ENCODE data around the gene TMBIM6. TPM values are rescaled to one million over a fixed set of nuclear protein-coding genes. Genes with fewer than 3 reads are reported as not detected.

Gene TMBIM6
- total RNA-seq, 1 experiment from 2014 or later: 867 TPM

DNA sequence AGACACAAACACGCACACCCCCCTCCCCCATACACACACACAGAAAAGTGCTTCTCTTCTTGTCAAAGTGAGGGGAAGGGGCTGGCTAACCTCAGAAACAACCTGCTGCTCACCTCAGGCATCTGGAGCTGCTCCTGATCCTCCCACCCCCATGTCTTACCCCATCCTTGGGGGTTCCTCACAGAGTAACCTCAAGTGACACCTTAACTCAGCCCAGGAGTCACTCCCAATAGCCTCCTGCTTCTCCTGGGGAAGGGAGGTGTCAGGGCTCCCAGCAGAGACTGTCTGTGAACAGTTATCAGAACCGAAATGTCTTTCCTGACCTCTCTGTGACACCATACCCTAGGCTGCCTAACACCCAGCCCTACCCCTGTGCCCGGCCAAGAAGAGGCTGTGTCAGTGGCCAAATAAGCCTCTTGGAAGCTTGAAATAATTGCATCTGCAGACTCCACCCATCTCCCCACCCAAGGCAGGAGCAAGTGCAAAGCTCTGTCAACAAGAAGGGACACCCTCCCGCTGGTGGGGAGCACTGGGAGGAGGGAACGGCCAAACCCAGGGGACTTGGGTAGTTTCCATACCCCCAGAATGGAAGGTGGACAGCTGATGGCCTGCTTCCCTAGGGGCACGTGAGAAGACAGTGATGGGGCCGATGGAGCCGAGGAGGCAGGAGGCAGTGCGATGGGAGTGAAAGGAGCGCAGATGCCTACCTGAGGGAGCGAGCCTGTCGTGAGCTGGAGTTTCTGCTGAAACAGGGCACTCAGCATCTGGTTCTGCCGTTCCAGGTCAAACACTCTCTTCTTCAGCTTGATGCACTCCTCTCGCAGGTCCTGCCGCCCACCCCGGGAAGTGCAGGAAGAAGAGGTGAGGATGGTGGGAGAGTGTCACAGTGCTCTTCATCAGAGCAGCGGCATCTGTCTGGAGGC is 60.0 kb downstream of the TMBIM6 start:
- no peaks in the 10 kb centered on the region; the same call in 1 of the 2 replicates for H3K36me3 ChIP-seq (ENCODE audit: control insufficient read depth, insufficient read depth, low read length)
- POLR2A ChIA-PET: no interaction called here
- Mint-ChIP-seq H3K9me3 (ENCODE audit: unreplicated experiment) (no peaks in the 10 kb centered on the region), H3K4me3 (ENCODE audit: unreplicated experiment) (no peak overlapping the region), H3K27ac (ENCODE audit: unreplicated experiment) (no peak overlapping the region), H3K36me3 (ENCODE audit: insufficient read depth, unreplicated experiment) (peaks cover 9% of the 10 kb centered on the region), H3K27me3 (ENCODE audit: insufficient read depth, unreplicated experiment) (no peaks in the 10 kb centered on the region), H3K4me1 (ENCODE audit: low read depth, unreplicated experiment) (no peaks in the 10 kb centered on the region)
- intact Hi-C loops (cut with micrococcal nuclease; ENCODE audit: unreplicated experiment): no loop called here
- TF ChIP-seq, protein P1, sequence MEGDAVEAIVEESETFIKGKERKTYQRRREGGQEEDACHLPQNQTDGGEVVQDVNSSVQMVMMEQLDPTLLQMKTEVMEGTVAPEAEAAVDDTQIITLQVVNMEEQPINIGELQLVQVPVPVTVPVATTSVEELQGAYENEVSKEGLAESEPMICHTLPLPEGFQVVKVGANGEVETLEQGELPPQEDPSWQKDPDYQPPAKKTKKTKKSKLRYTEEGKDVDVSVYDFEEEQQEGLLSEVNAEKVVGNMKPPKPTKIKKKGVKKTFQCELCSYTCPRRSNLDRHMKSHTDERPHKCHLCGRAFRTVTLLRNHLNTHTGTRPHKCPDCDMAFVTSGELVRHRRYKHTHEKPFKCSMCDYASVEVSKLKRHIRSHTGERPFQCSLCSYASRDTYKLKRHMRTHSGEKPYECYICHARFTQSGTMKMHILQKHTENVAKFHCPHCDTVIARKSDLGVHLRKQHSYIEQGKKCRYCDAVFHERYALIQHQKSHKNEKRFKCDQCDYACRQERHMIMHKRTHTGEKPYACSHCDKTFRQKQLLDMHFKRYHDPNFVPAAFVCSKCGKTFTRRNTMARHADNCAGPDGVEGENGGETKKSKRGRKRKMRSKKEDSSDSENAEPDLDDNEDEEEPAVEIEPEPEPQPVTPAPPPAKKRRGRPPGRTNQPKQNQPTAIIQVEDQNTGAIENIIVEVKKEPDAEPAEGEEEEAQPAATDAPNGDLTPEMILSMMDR (IDR thresholded peaks at IDR 0.05; ENCODE audit: insufficient read depth in 1 of 2, low read depth in 1 of 2, low read length in 1 of 2, severe bottlenecking in 1 of 2, unreplicated experiment in 1 of 2): no peak
- DNase-seq: no peak
- H3K4me1 ChIP-seq: no peaks in the 10 kb centered on the region
- CTCF ChIA-PET: no interaction called here
- BruUV-seq (replicated peaks): no TSS peak
- H3K4me3 ChIP-seq (ENCODE audit: low read depth, low read length): no peak overlapping the region
- H3K9me3 ChIP-seq: no peaks in the 10 kb centered on the region
- H3K27me3 ChIP-seq (replicated peaks; ENCODE audit: control insufficient read depth, insufficient read depth, low read length): no peaks in the 10 kb centered on the region

DNA sequence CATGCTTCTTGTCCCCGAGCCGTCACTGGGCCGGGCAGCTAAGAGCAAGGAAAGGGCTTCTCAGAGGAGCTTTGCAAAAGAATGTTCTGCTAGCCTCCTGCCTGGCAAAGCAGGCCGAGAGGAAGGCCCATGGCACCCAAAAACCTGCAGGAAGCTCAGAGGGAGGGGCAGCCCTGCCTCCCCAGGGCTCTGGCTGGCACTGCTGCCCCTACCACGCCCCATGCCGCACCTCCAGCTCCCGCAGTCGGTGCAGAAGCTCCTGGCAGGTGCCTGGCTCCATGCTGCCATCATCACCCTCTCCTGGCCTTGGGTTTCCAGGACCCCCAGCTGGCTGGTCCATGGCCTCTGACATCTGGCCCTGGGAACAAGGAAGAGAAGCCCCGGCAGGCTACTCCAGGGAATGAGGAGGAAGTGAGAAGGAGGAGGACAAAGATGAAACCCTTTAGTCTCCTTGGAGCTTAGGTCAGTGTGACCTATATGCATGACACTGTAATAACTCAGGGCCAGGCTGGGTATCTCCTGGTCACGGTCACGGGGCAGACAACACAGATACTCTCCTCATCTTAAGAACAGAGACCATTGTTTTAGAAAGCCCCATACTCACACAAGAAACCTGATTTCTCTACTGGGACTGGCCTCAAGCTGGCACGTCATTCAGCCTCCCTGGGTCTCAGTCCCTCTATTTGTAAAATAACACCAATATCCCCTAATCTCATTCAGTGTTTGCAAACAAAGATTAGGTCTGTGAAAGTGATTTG is 62.5 kb downstream of the TMBIM6 start:
- no peak overlapping the region for H3K4me3 ChIP-seq (ENCODE audit: low read depth, low read length)
- Mint-ChIP-seq H3K4me1 (ENCODE audit: low read depth, unreplicated experiment) (no peaks in the 10 kb centered on the region), H3K27ac (ENCODE audit: unreplicated experiment) (no peak overlapping the region), H3K27me3 (ENCODE audit: insufficient read depth, unreplicated experiment) (no peaks in the 10 kb centered on the region), H3K36me3 (ENCODE audit: insufficient read depth, unreplicated experiment) (peaks cover 9% of the 10 kb centered on the region), H3K9me3 (ENCODE audit: unreplicated experiment) (no peaks in the 10 kb centered on the region), H3K4me3 (ENCODE audit: unreplicated experiment) (no peak overlapping the region)
- BruUV-seq (replicated peaks): no TSS peak
- CTCF ChIA-PET: interaction anchor here (0.6 kb wide), 1 partner anchor 164 kb away, joined by 3 read pairs; no protein-coding TSS in a partner anchor
- intact Hi-C loops (cut with micrococcal nuclease; ENCODE audit: unreplicated experiment): no loop called here
- H3K36me3 ChIP-seq (ENCODE audit: control insufficient read depth, insufficient read depth, low read length): no peaks in the 10 kb centered on the region; the same call in 1 of the 2 replicates
- POLR2A ChIA-PET: no interaction called here
- TF ChIP-seq, protein P1 (IDR thresholded peaks at IDR 0.05; ENCODE audit: insufficient read depth in 1 of 2, low read depth in 1 of 2, low read length in 1 of 2, severe bottlenecking in 1 of 2, unreplicated experiment in 1 of 2): no peak
- DNase-seq: no peak
- no peaks in the 10 kb centered on the region for H3K27me3 ChIP-seq (replicated peaks; ENCODE audit: control insufficient read depth, insufficient read depth, low read length)
- H3K4me1 ChIP-seq: no peaks in the 10 kb centered on the region
- no peaks in the 10 kb centered on the region for H3K9me3 ChIP-seq

DNA sequence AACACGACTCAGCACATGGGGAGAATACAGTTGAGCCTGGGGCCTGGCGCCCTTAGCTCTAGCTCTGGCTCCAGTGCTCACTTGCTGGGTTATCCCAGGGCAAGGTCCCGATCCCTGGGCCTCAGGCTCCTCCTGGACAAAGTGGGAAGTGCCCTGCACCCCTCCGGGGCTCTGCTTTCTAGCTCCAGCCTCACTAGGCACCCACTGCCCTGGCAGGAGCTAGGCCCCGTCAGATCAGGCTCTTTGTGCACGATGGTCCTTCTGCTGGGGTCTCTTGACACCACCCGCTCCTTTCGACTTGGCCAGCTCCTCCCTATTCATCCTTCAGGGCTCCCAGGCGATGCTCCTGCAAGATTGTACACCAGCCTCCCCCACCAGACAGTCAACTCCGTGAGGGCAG is 63.5 kb downstream of the TMBIM6 start:
- DNase-seq: no peak
- no peaks in the 10 kb centered on the region for H3K9me3 Mint-ChIP-seq (ENCODE audit: unreplicated experiment)
- no peaks in the 10 kb centered on the region for H3K4me1 Mint-ChIP-seq (ENCODE audit: low read depth, unreplicated experiment)
- no peaks in the 10 kb centered on the region for H3K27me3 Mint-ChIP-seq (ENCODE audit: insufficient read depth, unreplicated experiment)
- TF ChIP-seq, protein P1 (IDR thresholded peaks at IDR 0.05; ENCODE audit: insufficient read depth in 1 of 2, low read depth in 1 of 2, low read length in 1 of 2, severe bottlenecking in 1 of 2, unreplicated experiment in 1 of 2): no peak
- H3K4me3 Mint-ChIP-seq (ENCODE audit: unreplicated experiment): no peak overlapping the region
- H3K4me3 ChIP-seq (ENCODE audit: low read depth, low read length): no peak overlapping the region
- no peaks in the 10 kb centered on the region for H3K4me1 ChIP-seq
- BruUV-seq (replicated peaks): no TSS peak
- POLR2A ChIA-PET: no interaction called here
- CTCF ChIA-PET: no interaction called here
- H3K36me3 ChIP-seq (ENCODE audit: control insufficient read depth, insufficient read depth, low read length): no peaks in the 10 kb centered on the region; the same call in 1 of the 2 replicates
- H3K27ac Mint-ChIP-seq (ENCODE audit: unreplicated experiment): no peak overlapping the region
- intact Hi-C loops (cut with micrococcal nuclease; ENCODE audit: unreplicated experiment): no loop called here
- no peaks in the 10 kb centered on the region for H3K27me3 ChIP-seq (replicated peaks; ENCODE audit: control insufficient read depth, insufficient read depth, low read length)
- H3K36me3 Mint-ChIP-seq (ENCODE audit: insufficient read depth, unreplicated experiment): peaks cover 9% of the 10 kb centered on the region
- no peaks in the 10 kb centered on the region for H3K9me3 ChIP-seq
